ENCODE data around the gene DNMT1. TPM values are rescaled to one million over a fixed set of nuclear protein-coding genes. Genes with fewer than 3 reads are reported as not detected.
A peak's percentile ranks its signal among the peaks of the same experiment; 100 is the strongest.

Gene DNMT1
- total RNA-seq, 3 donors from 2014 or later, result 30.6 to 55.1 (median 55.0) TPM

- peak overlapping the region; percentile 75 to 88 (median 84) for H3K4me3 ChIP-seq
- H3K27ac ChIP-seq, result peak overlapping the region; percentile 89 to 92
These were observed 406 bp upstream of the DNMT1 start for GRCh38 chr19:10195199-10195519.

GRCh38 chr19:10193790-10194499 lies 808 bp downstream of the DNMT1 start:
- intact Hi-C loops (cut with DNase I; ENCODE audit: low total_unique reads), result no loop called here
- TF ChIP-seq CTCF (IDR thresholded peaks at IDR 0.05) (no peak), POLR2AphosphoS5 (IDR thresholded peaks at IDR 0.05) (no peak), POLR2A (IDR thresholded peaks at IDR 0.05) (no peak)
- no peak for DNase-seq (ENCODE audit: low spot score in 2 of 2)

More at GRCh38 chr19:10195199-10195519, 406 bp upstream of the DNMT1 start:
- no peak for DNase-seq (ENCODE audit: low spot score in 2 of 2)
- H3K36me3 ChIP-seq, result no peaks in the 10 kb centered on the region
- no peaks in the 10 kb centered on the region for H3K9me3 ChIP-seq
- TF ChIP-seq POLR2A (IDR thresholded peaks at IDR 0.05) (no peak), CTCF (IDR thresholded peaks at IDR 0.05) (no peak), POLR2AphosphoS5 (IDR thresholded peaks at IDR 0.05) (no peak)
- H3K27me3 ChIP-seq, result no peaks in the 10 kb centered on the region
- H3K4me1 ChIP-seq, result no peaks in the 10 kb centered on the region
- intact Hi-C loops (cut with DNase I; ENCODE audit: low total_unique reads), result no loop called here

GRCh38 chr19:10192922-10193321 lies 1.8 kb downstream of the DNMT1 start:
- H3K27ac ChIP-seq, result peak overlapping the region; percentile 48 to 89
- no peak for DNase-seq (ENCODE audit: low spot score in 2 of 2)
- no peaks in the 10 kb centered on the region for H3K9me3 ChIP-seq
- TF ChIP-seq CTCF (IDR thresholded peaks at IDR 0.05), result no peak
- no peak for TF ChIP-seq POLR2AphosphoS5 (IDR thresholded peaks at IDR 0.05)
- no peak for TF ChIP-seq POLR2A (IDR thresholded peaks at IDR 0.05)
- intact Hi-C loops (cut with DNase I; ENCODE audit: low total_unique reads), result no loop called here
- peak overlapping the region in 1 of 3 donors; percentile 88 for H3K4me3 ChIP-seq
- no peaks in the 10 kb centered on the region for H3K4me1 ChIP-seq
- H3K27me3 ChIP-seq, result no peaks in the 10 kb centered on the region
- no peaks in the 10 kb centered on the region for H3K36me3 ChIP-seq

More at GRCh38 chr19:10193790-10194499, 808 bp downstream of the DNMT1 start:
- Histone ChIP-seq H3K4me1 (no peaks in the 10 kb centered on the region), H3K27ac (peak overlapping the region; percentile 89 to 92), H3K4me3 (peak overlapping the region; percentile 75 to 88 (median 84)), H3K27me3 (no peaks in the 10 kb centered on the region), H3K36me3 (no peaks in the 10 kb centered on the region), H3K9me3 (no peaks in the 10 kb centered on the region)

GRCh38 chr19:10191347-10191746 lies 3.4 kb downstream of the DNMT1 start:
- intact Hi-C loops (cut with DNase I; ENCODE audit: low total_unique reads), result no loop called here
- Histone ChIP-seq H3K27me3 (no peaks in the 10 kb centered on the region), H3K4me3 (no peak overlapping the region), H3K4me1 (no peaks in the 10 kb centered on the region), H3K27ac (peak overlapping the region in 1 of 2 donors; percentile 0), H3K36me3 (no peaks in the 10 kb centered on the region), H3K9me3 (no peaks in the 10 kb centered on the region)
- peak; percentile 35 to 59 for DNase-seq (ENCODE audit: low spot score in 2 of 2)
- TF ChIP-seq CTCF (IDR thresholded peaks at IDR 0.05), result no peak
- no peak for TF ChIP-seq POLR2A (IDR thresholded peaks at IDR 0.05)
- peak in 1 of 3 donors; percentile 39 for TF ChIP-seq POLR2AphosphoS5 (IDR thresholded peaks at IDR 0.05)

- no peaks in the 10 kb centered on the region for H3K9me3 ChIP-seq
- no peak for DNase-seq (ENCODE audit: low spot score in 2 of 2)
- TF ChIP-seq POLR2A (IDR thresholded peaks at IDR 0.05), result no peak
- H3K36me3 ChIP-seq, result no peaks in the 10 kb centered on the region
- H3K27me3 ChIP-seq, result no peaks in the 10 kb centered on the region
- H3K4me1 ChIP-seq, result no peaks in the 10 kb centered on the region
- no peak overlapping the region for H3K4me3 ChIP-seq
- H3K27ac ChIP-seq, result no peak overlapping the region
- intact Hi-C loops (cut with DNase I; ENCODE audit: low total_unique reads), result no loop called here
These were observed 4.7 kb downstream of the DNMT1 start for GRCh38 chr19:10190026-10190425.

Measured in breast epithelium (tissue), 4 donors.